HCT116 (cell line): ENCODE results near the gene ERMP1.

Experiments used
- EGR1 ChIP-seq: IDR thresholded peaks from 2 replicates; pipeline ENCODE4 v1.6.1; 2012; ENCODE audit warnings: low read depth
- EZH2 ChIP-seq: fragments of 200-600 bp; sonication (generic); IDR thresholded peaks from 2 replicates; pipeline ENCODE4 v1.6.1; 2017; ENCODE audit warnings: antibody characterized with exemption, mixed run types
- EZH2phosphoT487 ChIP-seq: fragments of 200-600 bp; IDR thresholded peaks from 2 replicates; pipeline ENCODE4 v1.6.1; 2018; ENCODE audit warnings: antibody characterized with exemption, borderline replicate concordance
- JUND ChIP-seq: IDR thresholded peaks from 2 replicates; pipeline ENCODE4 v1.6.1; 2012
- POLR2A ChIP-seq: IDR thresholded peaks from 2 replicates; pipeline ENCODE4 v1.7.0; 2011; ENCODE audit warnings: borderline replicate concordance; ENCODE audit not compliant: insufficient read depth, insufficient read length; ENCODE audit errors: extremely low read depth
- SP1 ChIP-seq: IDR thresholded peaks from 2 replicates; pipeline ENCODE4 v1.6.1; 2012; ENCODE audit warnings: low read depth
- YY1 ChIP-seq: IDR thresholded peaks from 2 replicates; pipeline ENCODE4 v1.6.1; 2011; ENCODE audit warnings: low read length, low read depth, moderate library complexity, mild to moderate bottlenecking; ENCODE audit not compliant: insufficient replicate concordance; ENCODE audit errors: extremely low read depth
- TF ChIP-seq, protein P1 (sequence below), 3 experiments: fragments of 200-600 bp in 1 of 3; sonication (generic) in 1 of 3; IDR thresholded peaks in 2 of 3; conservative IDR thresholded peaks in 1 of 3; 2 replicates each; pipeline ENCODE4 v1.5.1; 2012 to 2017; ENCODE audit warnings: low read depth in 2 of 3, low read length in 2 of 3, antibody characterized with exemption in 1 of 3, borderline replicate concordance in 1 of 3, control low read depth in 1 of 3, mild to moderate bottlenecking in 1 of 3, mixed read lengths in 1 of 3, mixed run types in 1 of 3, moderate library complexity in 1 of 3; ENCODE audit not compliant: insufficient read depth in 1 of 3
- TF ChIP-seq, protein P2 (sequence below): IDR thresholded peaks from 2 replicates; pipeline ENCODE4 v1.6.1; 2011; ENCODE audit warnings: mild to moderate bottlenecking, low read length, moderate library complexity; ENCODE audit not compliant: insufficient replicate concordance; ENCODE audit errors: extremely low read depth

DNA sequence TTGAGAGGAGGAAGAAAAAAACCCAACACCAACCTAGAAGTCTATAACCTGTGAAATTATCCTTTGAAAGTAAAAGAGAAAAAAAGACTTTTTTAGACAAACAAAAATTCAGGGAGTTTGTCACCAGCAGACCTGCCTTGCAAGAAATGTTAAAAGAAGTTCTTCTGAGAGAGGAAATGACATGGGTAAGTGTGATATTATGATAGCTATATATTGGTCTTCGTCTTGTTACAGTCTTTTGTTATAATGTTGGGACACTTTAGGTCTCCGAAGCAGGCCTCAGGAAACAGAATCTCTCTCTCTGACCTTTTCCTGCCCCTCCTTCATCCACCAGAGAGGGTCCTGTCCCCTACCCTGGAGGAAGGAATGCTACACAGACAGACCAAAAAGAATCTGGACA lies 41.1 kb upstream of the ERMP1 start:
- TF ChIP-seq EZH2 (no peak), POLR2A (no peak), SP1 (no peak), YY1 (no peak), JUND (no peak), EZH2phosphoT487 (no peak), EGR1 (no peak)
- TF ChIP-seq, protein P1, sequence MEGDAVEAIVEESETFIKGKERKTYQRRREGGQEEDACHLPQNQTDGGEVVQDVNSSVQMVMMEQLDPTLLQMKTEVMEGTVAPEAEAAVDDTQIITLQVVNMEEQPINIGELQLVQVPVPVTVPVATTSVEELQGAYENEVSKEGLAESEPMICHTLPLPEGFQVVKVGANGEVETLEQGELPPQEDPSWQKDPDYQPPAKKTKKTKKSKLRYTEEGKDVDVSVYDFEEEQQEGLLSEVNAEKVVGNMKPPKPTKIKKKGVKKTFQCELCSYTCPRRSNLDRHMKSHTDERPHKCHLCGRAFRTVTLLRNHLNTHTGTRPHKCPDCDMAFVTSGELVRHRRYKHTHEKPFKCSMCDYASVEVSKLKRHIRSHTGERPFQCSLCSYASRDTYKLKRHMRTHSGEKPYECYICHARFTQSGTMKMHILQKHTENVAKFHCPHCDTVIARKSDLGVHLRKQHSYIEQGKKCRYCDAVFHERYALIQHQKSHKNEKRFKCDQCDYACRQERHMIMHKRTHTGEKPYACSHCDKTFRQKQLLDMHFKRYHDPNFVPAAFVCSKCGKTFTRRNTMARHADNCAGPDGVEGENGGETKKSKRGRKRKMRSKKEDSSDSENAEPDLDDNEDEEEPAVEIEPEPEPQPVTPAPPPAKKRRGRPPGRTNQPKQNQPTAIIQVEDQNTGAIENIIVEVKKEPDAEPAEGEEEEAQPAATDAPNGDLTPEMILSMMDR (IDR thresholded peaks at IDR 0.05 in 2 of 3, conservative IDR thresholded peaks at IDR 0.05 in 1 of 3; ENCODE audit: borderline replicate concordance in 1 of 3, insufficient read depth in 1 of 3, low read depth in 2 of 3, low read length in 2 of 3): no peak
- TF ChIP-seq, protein P2, sequence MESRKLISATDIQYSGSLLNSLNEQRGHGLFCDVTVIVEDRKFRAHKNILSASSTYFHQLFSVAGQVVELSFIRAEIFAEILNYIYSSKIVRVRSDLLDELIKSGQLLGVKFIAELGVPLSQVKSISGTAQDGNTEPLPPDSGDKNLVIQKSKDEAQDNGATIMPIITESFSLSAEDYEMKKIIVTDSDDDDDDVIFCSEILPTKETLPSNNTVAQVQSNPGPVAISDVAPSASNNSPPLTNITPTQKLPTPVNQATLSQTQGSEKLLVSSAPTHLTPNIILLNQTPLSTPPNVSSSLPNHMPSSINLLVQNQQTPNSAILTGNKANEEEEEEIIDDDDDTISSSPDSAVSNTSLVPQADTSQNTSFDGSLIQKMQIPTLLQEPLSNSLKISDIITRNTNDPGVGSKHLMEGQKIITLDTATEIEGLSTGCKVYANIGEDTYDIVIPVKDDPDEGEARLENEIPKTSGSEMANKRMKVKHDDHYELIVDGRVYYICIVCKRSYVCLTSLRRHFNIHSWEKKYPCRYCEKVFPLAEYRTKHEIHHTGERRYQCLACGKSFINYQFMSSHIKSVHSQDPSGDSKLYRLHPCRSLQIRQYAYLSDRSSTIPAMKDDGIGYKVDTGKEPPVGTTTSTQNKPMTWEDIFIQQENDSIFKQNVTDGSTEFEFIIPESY: no peak
